ENCODE measurements around the gene NLRP4. TPM values are rescaled to one million over a fixed set of nuclear protein-coding genes. Genes with fewer than 3 reads are reported as not detected.
"Not testable (repeated sequence)": the region's sequence is repeated elsewhere in the genome, so short reads cannot be mapped to it uniquely, and the experiment has no call there.

NLRP4 gene
- total RNA-seq, 1 donor from 2014 or later: not detected

DNA sequence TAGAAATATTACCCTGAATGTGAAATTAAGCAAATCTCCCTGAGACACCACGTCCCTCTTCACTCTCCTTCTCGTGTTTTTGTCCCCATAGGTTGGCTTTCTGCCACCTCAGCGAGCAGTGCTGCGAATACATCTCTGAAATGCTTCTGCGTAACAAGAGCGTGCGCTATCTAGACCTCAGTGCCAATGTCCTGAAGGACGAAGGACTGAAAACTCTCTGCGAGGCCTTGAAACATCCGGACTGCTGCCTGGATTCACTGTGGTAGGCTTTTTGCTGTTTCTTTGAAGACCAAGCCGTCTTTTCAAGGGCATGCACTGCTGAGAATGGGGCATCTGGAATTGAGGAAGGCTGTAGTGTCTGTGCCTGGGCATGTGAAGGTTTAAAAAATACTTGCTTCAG is 34.4 kb downstream of the NLRP4 start:
- ATAC-seq (no peak), DNase-seq (ENCODE audit: low spot score) (no peak)
- intact Hi-C loops (cut with DNase I): no loop called here

DNA sequence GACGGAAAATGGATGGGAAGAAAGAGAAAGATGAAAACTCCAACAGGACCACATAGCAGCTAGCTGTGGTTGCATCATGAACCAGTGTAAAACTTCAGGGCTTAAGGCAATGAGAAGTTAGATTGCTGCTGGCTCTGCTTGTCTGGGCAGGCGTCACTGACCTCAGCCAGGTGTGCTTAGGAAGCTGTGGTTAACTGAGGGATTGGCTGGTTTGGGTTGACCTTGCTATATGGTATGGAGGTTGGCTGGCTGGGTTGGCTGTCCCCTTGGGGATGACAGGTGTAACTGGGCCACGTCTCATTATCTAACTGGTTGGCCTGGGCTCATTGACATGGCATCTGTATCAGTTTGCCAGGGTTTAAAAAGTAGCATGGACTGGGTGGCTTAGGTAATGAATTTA is 40.9 kb downstream of the NLRP4 start:
- DNase-seq (ENCODE audit: low spot score) (no peak), ATAC-seq (no peak)
- intact Hi-C loops (cut with DNase I): no loop called here

DNA sequence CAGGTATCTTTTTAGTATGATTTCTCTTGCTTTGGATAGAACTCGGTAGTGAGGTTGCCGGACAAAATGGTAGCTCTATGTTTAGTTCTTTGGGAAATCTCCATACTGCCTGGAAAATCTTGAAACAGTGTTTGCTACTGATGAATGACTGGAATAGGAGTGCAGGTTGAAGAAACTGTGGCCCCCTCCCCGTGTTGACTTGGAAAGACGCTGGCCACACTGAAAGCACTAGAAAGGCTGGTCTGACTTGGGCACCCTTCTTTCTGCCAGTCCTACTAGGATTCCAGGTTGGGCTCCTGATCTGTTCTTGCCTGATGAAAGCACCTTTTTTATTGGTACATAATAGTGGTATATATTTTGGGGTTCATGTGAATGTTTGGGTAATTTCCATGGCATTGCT is 46.3 kb downstream of the NLRP4 start:
- DNase-seq (ENCODE audit: low spot score) (no peak), ATAC-seq (no peak)
- intact Hi-C loops (cut with DNase I): no loop called here

DNA sequence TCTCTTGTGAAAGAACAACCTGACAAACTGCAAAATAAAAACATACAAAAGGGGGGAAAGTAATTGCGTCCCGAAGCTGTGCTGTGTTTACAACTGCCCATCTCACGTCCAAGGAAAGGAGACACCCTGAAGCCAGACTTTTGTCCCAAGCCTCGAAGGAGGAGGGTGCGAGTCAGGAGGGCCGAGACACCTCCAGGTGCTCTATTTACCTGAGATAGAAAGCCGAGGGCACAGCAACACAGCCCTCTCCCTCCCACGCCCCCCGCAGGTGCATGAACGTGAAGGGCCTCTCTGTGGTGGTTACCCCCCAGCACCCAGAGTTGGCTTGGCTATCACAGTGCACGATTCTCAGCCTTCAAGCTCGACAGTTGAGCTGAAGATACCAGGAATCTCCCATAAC is 62.6 kb downstream of the NLRP4 start:
- intact Hi-C loops (cut with DNase I): no loop called here
- ATAC-seq (no peak), DNase-seq (ENCODE audit: low spot score) (no peak)

DNA sequence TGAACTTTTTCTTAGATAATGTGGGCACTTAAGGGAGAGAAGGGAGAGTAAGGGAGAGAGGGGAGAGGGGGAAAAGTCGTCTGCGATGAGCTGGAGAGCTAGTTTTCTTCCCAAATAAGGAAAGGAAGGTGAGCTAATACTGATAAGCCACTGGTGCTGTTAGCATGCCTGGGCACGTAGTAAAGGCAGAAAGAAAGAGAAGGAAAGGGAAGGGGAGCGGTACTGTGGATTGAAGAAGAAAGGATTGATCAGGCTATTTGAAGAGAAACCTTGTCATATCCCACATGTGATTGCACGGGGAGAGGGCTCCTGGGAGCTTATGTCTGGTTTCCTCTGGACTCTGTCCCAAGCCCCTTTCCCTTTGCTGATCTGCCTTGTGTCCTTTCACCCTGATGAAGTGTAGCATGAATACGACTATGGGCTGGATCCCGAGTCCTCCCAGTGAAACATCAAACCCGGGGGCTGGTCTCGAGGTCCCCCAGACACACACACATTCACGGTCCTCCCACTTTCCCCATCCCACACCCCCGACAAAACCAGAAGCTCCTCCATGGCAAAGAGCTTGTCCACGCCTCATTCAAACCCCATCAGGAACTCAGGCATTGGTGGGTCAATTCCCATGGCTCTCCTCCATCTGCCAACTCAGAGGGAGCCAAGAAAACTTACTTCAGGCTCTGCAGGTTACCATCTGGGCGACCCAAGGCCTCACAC is 65.2 kb downstream of the NLRP4 start:
- ATAC-seq (no peak), DNase-seq (ENCODE audit: low spot score) (no peak)
- intact Hi-C loops (cut with DNase I): no loop called here

DNA sequence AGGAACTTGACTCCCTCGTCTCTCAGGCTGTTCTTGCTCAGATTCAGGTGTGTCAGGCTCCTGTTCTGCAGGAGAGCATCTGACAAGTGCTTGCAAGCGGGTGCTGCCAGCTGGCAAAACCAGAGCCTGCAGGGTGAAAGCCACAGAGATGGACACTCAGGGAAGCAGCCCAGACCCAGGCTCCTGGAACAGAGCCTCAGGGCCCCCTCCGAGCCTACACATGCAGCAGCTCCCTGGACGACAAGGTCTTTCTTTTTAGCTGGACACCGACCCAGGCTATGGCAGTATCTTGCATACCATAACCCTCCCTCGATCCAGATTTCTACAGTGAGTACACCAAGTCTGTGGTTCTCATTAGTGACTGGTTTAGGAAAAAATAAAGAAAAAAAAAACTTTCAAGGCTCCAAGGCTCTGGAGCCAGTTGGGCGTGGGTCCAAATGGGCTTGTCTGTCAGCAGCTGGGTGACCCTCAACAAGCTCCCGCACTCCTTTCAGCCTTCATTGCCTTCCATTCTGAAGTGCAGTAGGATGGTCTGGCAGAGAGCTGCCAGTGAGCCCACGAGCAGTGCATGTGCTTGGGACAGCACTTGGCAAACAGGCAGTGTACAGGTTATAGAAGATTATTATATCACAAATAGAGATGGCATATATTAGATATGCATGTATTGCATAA is 65.9 kb downstream of the NLRP4 start:
- DNase-seq (ENCODE audit: low spot score): no peak
- intact Hi-C loops (cut with DNase I): no loop called here
- ATAC-seq: no peak

DNA sequence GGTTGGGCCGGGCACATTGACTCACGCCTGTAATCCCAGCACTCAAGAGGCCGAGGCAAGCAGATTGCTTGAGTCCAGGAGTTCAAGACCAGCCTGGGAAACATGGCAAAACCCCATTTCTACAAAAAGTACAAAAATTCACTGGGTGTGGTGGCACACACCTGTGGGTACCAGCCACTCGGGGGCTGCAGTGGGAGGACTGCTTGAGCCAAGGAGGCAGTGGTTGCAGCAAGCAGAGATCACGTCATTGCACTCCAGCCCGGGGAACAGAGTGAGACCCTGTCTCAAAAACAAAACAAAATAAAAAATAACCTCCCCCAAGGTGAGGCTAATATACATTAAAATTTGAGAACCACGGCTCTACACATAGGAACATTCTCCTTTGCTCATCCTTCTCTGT is 70.9 kb downstream of the NLRP4 start:
- ATAC-seq: no peak
- no peak for DNase-seq (ENCODE audit: low spot score)
- intact Hi-C loops (cut with DNase I): no loop called here

DNA sequence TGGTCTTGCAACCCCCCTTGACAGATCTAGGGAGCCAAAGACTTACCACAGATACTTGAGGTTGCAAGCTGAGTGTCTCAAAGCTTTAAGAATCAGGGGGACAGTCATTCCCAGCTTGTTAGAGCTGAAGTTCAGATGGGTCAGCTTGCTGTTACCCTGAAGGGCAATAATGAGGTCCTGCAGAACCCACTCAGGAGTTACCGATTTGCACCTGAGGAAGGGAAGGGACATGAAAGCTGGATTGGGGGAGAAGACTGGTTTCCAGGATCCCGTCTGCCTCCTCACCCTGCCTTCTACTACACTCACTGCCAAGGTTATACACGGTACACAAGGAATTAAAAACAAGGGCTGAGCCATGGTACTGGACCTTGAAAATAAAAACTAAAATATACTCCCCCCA is 71.4 kb downstream of the NLRP4 start:
- ATAC-seq: no peak
- intact Hi-C loops (cut with DNase I): no loop called here
- no peak for DNase-seq (ENCODE audit: low spot score)

DNA sequence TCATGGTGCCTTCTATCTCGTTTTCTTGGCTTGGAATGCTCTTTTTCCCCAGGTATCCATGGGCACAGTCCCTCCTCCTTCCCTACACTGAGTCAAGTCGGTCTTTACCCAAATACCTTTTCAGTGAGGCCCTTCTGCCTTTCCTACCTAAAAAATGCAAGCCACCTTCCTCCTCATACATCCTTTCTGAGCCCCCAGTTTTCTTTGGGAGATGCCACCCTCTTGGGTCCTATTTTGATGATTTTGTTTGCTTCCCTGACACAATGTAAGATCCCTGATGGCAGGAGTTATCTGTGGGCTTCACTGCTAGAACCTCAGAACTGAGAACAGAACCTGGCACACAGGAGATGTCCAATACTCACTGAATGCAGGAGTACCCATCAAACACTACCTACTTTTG is 73.5 kb downstream of the NLRP4 start:
- no peak for DNase-seq (ENCODE audit: low spot score)
- intact Hi-C loops (cut with DNase I): no loop called here

DNA sequence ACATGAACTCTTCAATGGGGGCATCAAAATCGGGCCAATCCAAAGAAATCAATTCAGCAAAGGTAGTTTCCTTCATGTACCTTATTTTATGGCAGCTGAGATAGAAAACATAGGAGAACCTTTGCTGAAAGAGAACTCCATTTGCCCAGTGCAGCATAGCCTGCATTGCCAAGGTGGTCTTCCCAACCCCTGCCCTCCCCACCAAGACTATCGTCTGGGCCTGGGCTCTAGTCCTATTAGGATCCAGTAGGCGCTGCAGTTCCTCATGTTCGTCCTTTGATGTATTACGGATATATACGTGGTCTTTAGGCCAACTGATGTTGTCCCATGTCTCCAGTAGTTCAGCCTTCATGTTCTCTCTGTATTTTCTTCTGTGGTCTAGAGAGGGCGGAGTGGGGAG is 76.6 kb downstream of the NLRP4 start:
- intact Hi-C loops (cut with DNase I): no loop called here
- ATAC-seq: no peak
- no peak for DNase-seq (ENCODE audit: low spot score)

More for the DNA sequence above, 73.5 kb downstream of the NLRP4 start:
- ATAC-seq: no peak

DNA sequence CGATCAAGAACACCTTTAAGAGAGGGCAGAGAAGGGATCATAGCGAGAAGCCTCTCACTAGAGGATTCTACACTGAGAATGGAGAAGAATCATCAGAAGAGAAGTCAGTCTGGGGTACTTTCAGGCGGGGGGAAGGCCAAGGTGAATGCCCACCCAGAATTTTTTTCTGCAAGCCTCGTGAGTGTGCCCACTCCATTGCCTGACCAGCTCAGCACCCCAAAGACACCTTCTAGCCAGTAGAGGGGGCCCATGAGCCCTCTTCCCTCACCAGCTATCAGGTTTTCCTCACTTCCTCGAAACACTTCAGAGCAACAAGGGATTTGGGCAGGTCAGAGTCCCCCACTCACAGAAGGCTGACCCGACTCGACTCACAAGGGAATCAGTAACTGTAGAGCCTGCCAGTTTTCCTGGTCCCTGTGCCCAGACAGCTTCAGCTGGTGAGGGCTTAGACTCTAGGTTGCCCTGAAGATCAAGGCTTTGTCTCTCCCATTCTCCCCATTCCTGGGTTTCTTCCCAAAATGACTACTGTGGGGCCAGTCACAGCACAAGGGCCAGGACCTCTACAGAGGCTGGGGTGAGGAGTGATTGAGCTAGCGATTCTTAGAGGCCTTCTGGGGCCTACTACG is 77.4 kb downstream of the NLRP4 start:
- DNase-seq (ENCODE audit: low spot score) (no peak), ATAC-seq (no peak)
- intact Hi-C loops (cut with DNase I): no loop called here

DNA sequence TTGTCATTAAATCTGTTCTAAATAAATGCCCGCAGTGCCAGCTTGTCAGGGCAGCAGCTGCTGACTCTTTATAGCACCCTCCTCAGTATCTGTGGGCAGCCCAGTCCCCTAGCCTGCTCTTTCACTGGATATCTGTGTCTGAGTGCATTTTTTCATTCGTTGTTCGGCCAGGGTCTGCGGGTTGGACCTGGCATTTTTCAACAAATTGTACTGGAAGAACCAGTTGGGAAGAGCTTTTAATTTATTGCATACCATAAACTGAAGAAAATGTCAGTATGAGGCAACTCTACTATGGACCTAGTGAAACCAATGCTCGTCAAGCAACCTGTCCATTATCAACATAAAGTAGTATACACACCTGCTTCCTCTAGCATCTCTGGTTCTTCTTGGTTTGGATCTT is 87.2 kb downstream of the NLRP4 start:
- no peak for DNase-seq (ENCODE audit: low spot score)
- no peak for ATAC-seq
- intact Hi-C loops (cut with DNase I): no loop called here

DNA sequence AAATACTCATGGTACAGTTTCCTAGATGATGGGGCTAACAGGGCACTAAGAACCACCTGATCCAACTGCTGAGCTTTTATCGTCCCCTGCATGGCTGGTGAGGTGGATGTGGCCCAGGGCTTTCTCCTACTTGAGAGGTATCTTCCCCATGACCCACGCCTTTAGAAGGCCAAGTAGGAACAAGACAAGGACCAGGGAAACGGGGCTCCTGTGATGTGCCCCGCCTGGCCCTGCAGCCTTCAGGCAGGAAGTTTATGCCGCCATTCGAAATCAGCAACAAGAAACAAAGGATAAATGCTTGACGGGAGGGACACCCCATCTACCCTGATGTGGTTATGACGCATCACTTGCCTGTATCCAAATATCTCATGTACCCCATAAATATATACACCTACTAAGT is 91.7 kb downstream of the NLRP4 start:
- DNase-seq (ENCODE audit: low spot score): no peak
- intact Hi-C loops (cut with DNase I): no loop called here
- no peak for ATAC-seq

DNA sequence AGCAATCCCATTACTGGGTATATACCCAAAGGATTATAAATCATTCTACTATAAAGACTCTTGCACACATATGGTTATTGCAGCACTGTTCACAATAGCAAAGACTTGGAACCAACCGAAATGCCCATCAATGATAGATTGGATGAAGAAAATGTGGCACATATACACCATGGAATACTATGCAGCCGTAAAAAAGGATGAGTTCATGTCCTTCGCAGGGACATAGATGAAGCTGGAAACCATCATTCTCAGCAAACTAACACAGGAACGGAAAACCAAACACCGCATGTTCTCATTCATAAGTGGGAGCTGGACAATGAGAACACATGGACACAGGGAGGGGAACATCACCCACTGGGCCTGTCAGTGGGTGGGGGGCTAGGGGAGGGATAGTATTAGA is 92.9 kb downstream of the NLRP4 start:
- DNase-seq (ENCODE audit: low spot score); intact Hi-C loops (cut with DNase I); ATAC-seq: not testable (repeated sequence)

DNA sequence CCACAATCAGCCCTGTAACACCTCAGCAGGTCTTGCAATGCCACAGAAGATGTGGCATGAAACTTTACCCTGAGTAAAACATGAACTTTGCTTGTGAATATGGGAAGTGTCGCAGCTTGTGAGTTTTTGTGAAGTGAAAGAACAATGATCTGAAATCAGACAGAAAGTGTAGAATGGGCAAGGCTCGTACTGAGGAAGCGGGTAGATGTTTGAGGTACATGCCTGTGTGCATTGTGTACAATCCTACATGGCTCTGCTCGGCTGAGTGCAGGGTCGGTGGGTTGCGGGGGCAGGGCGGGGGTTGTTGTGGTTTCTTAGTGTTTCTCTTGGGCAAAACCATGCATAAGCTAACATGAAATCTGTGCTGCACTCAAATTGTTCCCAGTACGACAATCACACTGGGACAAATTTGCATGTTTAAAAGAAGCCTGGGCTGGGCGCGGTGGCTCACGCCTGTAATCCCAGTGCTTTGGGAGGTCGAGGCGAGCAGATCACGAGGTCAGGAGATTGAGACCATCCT is 94.7 kb downstream of the NLRP4 start:
- intact Hi-C loops (cut with DNase I): no loop called here

More for the DNA sequence above, 94.7 kb downstream of the NLRP4 start:
- ATAC-seq (no peak), DNase-seq (ENCODE audit: low spot score) (no peak)

Other genes with a start within 250 kb of the NLRP4 start
- 11.7 TPM for gene FIZ1, start 237.0 kb upstream of the NLRP4 start, total RNA-seq
- 18.9 TPM for gene ZNF524, start 236.3 kb upstream of the NLRP4 start, total RNA-seq
- 15.9 TPM for gene ZNF865, start 230.9 kb upstream of the NLRP4 start, total RNA-seq
- 4.0 TPM for gene ZNF784, start 212.0 kb upstream of the NLRP4 start, total RNA-seq
- 42.2 TPM for gene ZNF580, start 195.5 kb upstream of the NLRP4 start, total RNA-seq
- gene ZNF581, start 192.9 kb upstream of the NLRP4 start, total RNA-seq: 17.2 TPM
- 14.0 TPM for gene CCDC106, start 188.3 kb upstream of the NLRP4 start, total RNA-seq
- gene U2AF2, start 181.5 kb upstream of the NLRP4 start, total RNA-seq: 127 TPM
- gene EPN1, start 161.3 kb upstream of the NLRP4 start, total RNA-seq: 87.6 TPM
- not detected for gene NLRP9, start 98.1 kb upstream of the NLRP4 start, total RNA-seq
- gene RFPL4A, start 77.4 kb upstream of the NLRP4 start, total RNA-seq: not detected
- not detected for gene RFPL4AL1, start 67.4 kb upstream of the NLRP4 start, total RNA-seq
- not detected for gene NLRP11, start 4.5 kb upstream of the NLRP4 start, total RNA-seq
- gene NLRP13, start 95.8 kb downstream of the NLRP4 start, total RNA-seq: not detected
- gene NLRP8, start 111.3 kb downstream of the NLRP4 start, total RNA-seq: not detected
- not detected for gene NLRP5, start 150.2 kb downstream of the NLRP4 start, total RNA-seq

Measured in sciatic nerve (tissue), 2 donors.